Neural progenitor cell (in vitro differentiated cells): ENCODE measurements around the gene POP5. TPM values are rescaled to one million over a fixed set of nuclear protein-coding genes. Genes with fewer than 3 reads are reported as not detected.
A peak's percentile ranks its signal among the peaks of the same experiment; 100 is the strongest.

Experiments
- DNase-seq: peaks from one replicate; pipeline ENCODE4 v3.0.0-alpha.2; 2016; ENCODE audit warnings: low spot score
- H2AFZ ChIP-seq: fragments of 200-600 bp; sonication (generic); replicated peaks from 2 replicates; pipeline ENCODE4 v1.6.1; 2016; ENCODE audit warnings: antibody characterized with exemption
- H3F3A ChIP-seq: fragments of 200-600 bp; sonication (generic); 2 replicates; pipeline ENCODE4 v1.6.1; 2016; ENCODE audit warnings: antibody characterized with exemption, low read depth
- H3K27ac ChIP-seq: fragments of 200-600 bp; sonication (generic); 2 replicates; pipeline ENCODE4 v1.5.1; 2016; ENCODE audit warnings: mild to moderate bottlenecking
- H3K27me3 ChIP-seq: fragments of 200-600 bp; sonication (generic); 2 replicates; pipeline ENCODE4 v1.6.1; 2016; ENCODE audit warnings: mild to moderate bottlenecking, moderate library complexity
- H3K36me3 ChIP-seq: fragments of 200-600 bp; sonication (generic); 2 replicates; pipeline ENCODE4 v1.5.1; 2016
- H3K4me1 ChIP-seq: fragments of 200-600 bp; sonication (generic); 2 replicates; pipeline ENCODE4 v1.6.1; 2016; ENCODE audit warnings: mixed run types
- H3K4me2 ChIP-seq: fragments of 200-600 bp; sonication (generic); 2 replicates; pipeline ENCODE4 v1.6.1; 2016
- H3K4me3 ChIP-seq: fragments of 200-600 bp; sonication (generic); 2 replicates; pipeline ENCODE4 v1.5.1; 2016
- H3K79me2 ChIP-seq: fragments of 200-600 bp; sonication (generic); 2 replicates; pipeline ENCODE4 v1.6.1; 2016; ENCODE audit warnings: low read depth
- H3K9ac ChIP-seq: fragments of 200-600 bp; sonication (generic); 2 replicates; pipeline ENCODE4 v1.6.1; 2016
- H3K9me3 ChIP-seq: fragments of 200-600 bp; sonication (generic); 2 replicates; pipeline ENCODE4 v1.5.1; 2016; ENCODE audit warnings: low read depth
- H4K20me1 ChIP-seq: fragments of 200-600 bp; sonication (generic); 2 replicates; pipeline ENCODE4 v1.6.1; 2016; ENCODE audit warnings: low read depth
- H3K27ac Mint-ChIP-seq: 3 replicates; pipeline ENCODE4 v1.8.0; 2021; ENCODE audit warnings: mixed read lengths
- H3K27me3 Mint-ChIP-seq: 2 replicates; pipeline ENCODE4 v1.8.0; 2022; ENCODE audit warnings: low read depth, mild to moderate bottlenecking, inconsistent platforms, moderate library complexity, mixed read lengths; ENCODE audit not compliant: insufficient read depth
- H3K36me3 Mint-ChIP-seq: 3 replicates; pipeline ENCODE4 v1.8.0; 2021; ENCODE audit warnings: mixed read lengths
- H3K4me1 Mint-ChIP-seq: 3 replicates; pipeline ENCODE4 v1.8.0; 2021; ENCODE audit warnings: mixed read lengths
- H3K4me3 Mint-ChIP-seq: 3 replicates; pipeline ENCODE4 v1.8.0; 2021; ENCODE audit warnings: mild to moderate bottlenecking, moderate library complexity, mixed read lengths
- H3K9me3 Mint-ChIP-seq: 3 replicates; pipeline ENCODE4 v1.8.0; 2020; ENCODE audit warnings: mixed read lengths
- CTCF ChIP-seq: fragments of 200-600 bp; sonication (generic); IDR thresholded peaks from 2 replicates; pipeline ENCODE4 v1.5.1; 2017; ENCODE audit warnings: antibody characterized with exemption, mild to moderate bottlenecking
- EZH2 ChIP-seq: fragments of 200-600 bp; sonication (generic); IDR thresholded peaks from 2 replicates; pipeline ENCODE4 v1.6.1; 2017; ENCODE audit warnings: antibody characterized with exemption, mild to moderate bottlenecking, moderate library complexity
- EZH2phosphoT487 ChIP-seq: fragments of 200-600 bp; sonication (generic); IDR thresholded peaks from 2 replicates; pipeline ENCODE4 v1.6.1; 2017; ENCODE audit warnings: antibody characterized with exemption
- total RNA-seq: library from RNA; depleted of rRNA; stranded (reverse); fragments of >200 nt; gene quantifications from 2 replicates; pipeline ENCODE4 v1.2.3, GENCODE V29; 2015; ENCODE audit warnings: low replicate concordance

Gene POP5
- total RNA-seq, 1 donor from 2014 or later, result 42.7 TPM

GRCh38 chr12:120581998-120582397 is 796 bp upstream of the POP5 start:
- no peak for TF ChIP-seq CTCF
- Mint-ChIP-seq H3K36me3 (peaks cover 6% of the 10 kb centered on the region), H3K9me3 (no peaks in the 10 kb centered on the region), H3K4me3 (peak overlapping the region; percentile 98), H3K4me1 (peaks cover 38% of the 10 kb centered on the region), H3K27ac (no peak overlapping the region), H3K27me3 (peaks cover 26% of the 10 kb centered on the region)
- no peak overlapping the region for H3K27ac ChIP-seq
- peaks cover 27% of the 10 kb centered on the region for H3K27me3 ChIP-seq
- H3K9me3 ChIP-seq, result no peaks in the 10 kb centered on the region
- peaks cover 48% of the 10 kb centered on the region for H3F3A ChIP-seq
- peak overlapping the region; percentile 94 for H3K4me3 ChIP-seq
- H3K9ac ChIP-seq, result no peak overlapping the region
- H4K20me1 ChIP-seq, result peaks cover 5% of the 10 kb centered on the region
- H3K4me1 ChIP-seq, result peaks cover 18% of the 10 kb centered on the region
- DNase-seq, result no peak
- no peaks in the 10 kb centered on the region for H3K36me3 ChIP-seq
- H2AFZ ChIP-seq, result peak overlapping the region; percentile 96
- H3K4me2 ChIP-seq, result peak overlapping the region; percentile 97
- peaks cover 17% of the 10 kb centered on the region for H3K79me2 ChIP-seq

GRCh38 chr12:120579179-120579578 is 2.0 kb downstream of the POP5 start:
- H3K4me1 Mint-ChIP-seq, result peaks cover 29% of the 10 kb centered on the region
- H3K27me3 Mint-ChIP-seq, result peaks cover 16% of the 10 kb centered on the region
- no peaks in the 10 kb centered on the region for H3K9me3 Mint-ChIP-seq
- Histone ChIP-seq H3K79me2 (peaks cover 17% of the 10 kb centered on the region), H3K9ac (no peak overlapping the region), H2AFZ (no peak overlapping the region), H3F3A (peaks cover 36% of the 10 kb centered on the region), H3K4me2 (no peak overlapping the region), H3K27ac (no peak overlapping the region), H3K9me3 (no peaks in the 10 kb centered on the region), H4K20me1 (peaks cover 5% of the 10 kb centered on the region), H3K36me3 (no peaks in the 10 kb centered on the region), H3K4me3 (no peak overlapping the region), H3K27me3 (peaks cover 8% of the 10 kb centered on the region), H3K4me1 (peaks cover 10% of the 10 kb centered on the region)
- no peak overlapping the region for H3K4me3 Mint-ChIP-seq
- H3K27ac Mint-ChIP-seq, result no peak overlapping the region
- DNase-seq, result no peak
- H3K36me3 Mint-ChIP-seq, result peaks cover 12% of the 10 kb centered on the region
- TF ChIP-seq CTCF, result no peak
- TF ChIP-seq EZH2phosphoT487, result no peak
- TF ChIP-seq EZH2, result no peak

- Histone ChIP-seq H4K20me1 (peaks cover 16% of the 10 kb centered on the region), H2AFZ (no peak overlapping the region), H3F3A (peaks cover 24% of the 10 kb centered on the region), H3K27ac (no peak overlapping the region), H3K9ac (no peak overlapping the region), H3K79me2 (no peaks in the 10 kb centered on the region), H3K27me3 (no peaks in the 10 kb centered on the region), H3K36me3 (no peaks in the 10 kb centered on the region), H3K9me3 (no peaks in the 10 kb centered on the region), H3K4me1 (no peaks in the 10 kb centered on the region), H3K4me2 (no peak overlapping the region), H3K4me3 (no peak overlapping the region)
- H3K27me3 Mint-ChIP-seq, result peaks cover 3% of the 10 kb centered on the region
- H3K27ac Mint-ChIP-seq, result no peak overlapping the region
- H3K4me3 Mint-ChIP-seq, result no peak overlapping the region
- H3K4me1 Mint-ChIP-seq, result no peaks in the 10 kb centered on the region
- H3K36me3 Mint-ChIP-seq, result peaks cover 26% of the 10 kb centered on the region
- H3K9me3 Mint-ChIP-seq, result no peaks in the 10 kb centered on the region
- no peak for DNase-seq
- TF ChIP-seq CTCF, result no peak
- no peak for TF ChIP-seq EZH2
- TF ChIP-seq EZH2phosphoT487, result no peak
Measured at GRCh38 chr12:120574106-120574505, 7.1 kb downstream of the POP5 start.

- H3F3A ChIP-seq, result peaks cover 19% of the 10 kb centered on the region
- no peak for DNase-seq
- peaks cover 19% of the 10 kb centered on the region for H4K20me1 ChIP-seq
- no peak overlapping the region for H3K9ac ChIP-seq
- no peaks in the 10 kb centered on the region for H3K36me3 ChIP-seq
- no peaks in the 10 kb centered on the region for H3K4me1 Mint-ChIP-seq
- no peaks in the 10 kb centered on the region for H3K27me3 ChIP-seq
- no peak overlapping the region for H3K27ac ChIP-seq
- H3K9me3 Mint-ChIP-seq, result no peaks in the 10 kb centered on the region
- no peak overlapping the region for H2AFZ ChIP-seq
- H3K4me3 Mint-ChIP-seq, result no peak overlapping the region
- H3K9me3 ChIP-seq, result no peaks in the 10 kb centered on the region
- TF ChIP-seq EZH2phosphoT487, result no peak
- TF ChIP-seq EZH2, result no peak
- TF ChIP-seq CTCF, result no peak
- no peaks in the 10 kb centered on the region for H3K79me2 ChIP-seq
- H3K27me3 Mint-ChIP-seq, result no peaks in the 10 kb centered on the region
- no peaks in the 10 kb centered on the region for H3K4me1 ChIP-seq
- no peak overlapping the region for H3K4me2 ChIP-seq
- H3K4me3 ChIP-seq, result no peak overlapping the region
- H3K36me3 Mint-ChIP-seq, result peaks cover 28% of the 10 kb centered on the region
- no peak overlapping the region for H3K27ac Mint-ChIP-seq
Measured at GRCh38 chr12:120573560-120573959, 7.6 kb downstream of the POP5 start.
